Measurements from ENCODE around the gene SLC22A1. TPM values are rescaled to one million over a fixed set of nuclear protein-coding genes. Genes with fewer than 3 reads are reported as not detected.
A peak's percentile ranks its signal among the peaks of the same experiment; 100 is the strongest.

The SLC22A1 gene
- total and polyA plus RNA-seq, 2 of the 13 experiments (the other 11 are each of a cell fraction or from before 2014, with no cell fraction given): 0.80 to 0.87 TPM

- TF ChIP-seq, protein P1, sequence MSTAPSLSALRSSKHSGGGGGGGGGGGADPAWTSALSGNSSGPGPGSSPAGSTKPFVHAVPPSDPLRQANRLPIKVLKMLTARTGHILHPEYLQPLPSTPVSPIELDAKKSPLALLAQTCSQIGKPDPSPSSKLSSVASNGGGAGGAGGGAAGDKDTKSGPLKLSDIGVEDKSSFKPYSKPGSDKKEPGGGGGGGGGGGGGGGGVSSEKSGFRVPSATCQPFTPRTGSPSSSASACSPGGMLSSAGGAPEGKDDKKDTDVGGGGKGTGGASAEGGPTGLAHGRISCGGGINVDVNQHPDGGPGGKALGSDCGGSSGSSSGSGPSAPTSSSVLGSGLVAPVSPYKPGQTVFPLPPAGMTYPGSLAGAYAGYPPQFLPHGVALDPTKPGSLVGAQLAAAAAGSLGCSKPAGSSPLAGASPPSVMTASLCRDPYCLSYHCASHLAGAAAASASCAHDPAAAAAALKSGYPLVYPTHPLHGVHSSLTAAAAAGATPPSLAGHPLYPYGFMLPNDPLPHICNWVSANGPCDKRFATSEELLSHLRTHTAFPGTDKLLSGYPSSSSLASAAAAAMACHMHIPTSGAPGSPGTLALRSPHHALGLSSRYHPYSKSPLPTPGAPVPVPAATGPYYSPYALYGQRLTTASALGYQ (CRISPR knock-in tag; IDR thresholded peaks at IDR 0.05): no peak
- TF ChIP-seq SNAPC5 (CRISPR knock-in tag; IDR thresholded peaks at IDR 0.05; ENCODE audit: borderline replicate concordance) (no peak), PRDM4 (CRISPR knock-in tag; IDR thresholded peaks at IDR 0.05; ENCODE audit: borderline replicate concordance) (no peak), ZNF766 (CRISPR knock-in tag; IDR thresholded peaks at IDR 0.05; ENCODE audit: borderline replicate concordance) (no peak), ZNF180 (CRISPR knock-in tag; IDR thresholded peaks at IDR 0.05; ENCODE audit: borderline replicate concordance, low read depth) (no peak), ZNF607 (CRISPR knock-in tag; IDR thresholded peaks at IDR 0.05; ENCODE audit: borderline replicate concordance) (no peak), HOMEZ (CRISPR knock-in tag; IDR thresholded peaks at IDR 0.05; ENCODE audit: low read depth) (no peak), FOXK1 (CRISPR knock-in tag; IDR thresholded peaks at IDR 0.05; ENCODE audit: borderline replicate concordance, low read depth) (peak; percentile 62; the same call in 1 of the 2 replicates), GATAD2A (CRISPR knock-in tag; IDR thresholded peaks at IDR 0.05) (peak; percentile 55; the same call in 1 of the 2 replicates), PITX1 (CRISPR knock-in tag; IDR thresholded peaks at IDR 0.05) (peak; percentile 53; the same call in 1 of the 2 replicates), NFYC (CRISPR knock-in tag; IDR thresholded peaks at IDR 0.05) (no peak), NFATC3 (CRISPR knock-in tag; IDR thresholded peaks at IDR 0.05) (no peak), REL (CRISPR knock-in tag; conservative IDR thresholded peaks at IDR 0.05) (no peak), MBD4 (IDR thresholded peaks at IDR 0.05; ENCODE audit: borderline replicate concordance, low read length) (no peak), ZNF274 (CRISPR knock-in tag; IDR thresholded peaks at IDR 0.05) (no peak), JUN (CRISPR knock-in tag; IDR thresholded peaks at IDR 0.05) (no peak), CBX1 (IDR thresholded peaks at IDR 0.05; ENCODE audit: low read depth) (no peak)
- TF ChIP-seq, protein P2, sequence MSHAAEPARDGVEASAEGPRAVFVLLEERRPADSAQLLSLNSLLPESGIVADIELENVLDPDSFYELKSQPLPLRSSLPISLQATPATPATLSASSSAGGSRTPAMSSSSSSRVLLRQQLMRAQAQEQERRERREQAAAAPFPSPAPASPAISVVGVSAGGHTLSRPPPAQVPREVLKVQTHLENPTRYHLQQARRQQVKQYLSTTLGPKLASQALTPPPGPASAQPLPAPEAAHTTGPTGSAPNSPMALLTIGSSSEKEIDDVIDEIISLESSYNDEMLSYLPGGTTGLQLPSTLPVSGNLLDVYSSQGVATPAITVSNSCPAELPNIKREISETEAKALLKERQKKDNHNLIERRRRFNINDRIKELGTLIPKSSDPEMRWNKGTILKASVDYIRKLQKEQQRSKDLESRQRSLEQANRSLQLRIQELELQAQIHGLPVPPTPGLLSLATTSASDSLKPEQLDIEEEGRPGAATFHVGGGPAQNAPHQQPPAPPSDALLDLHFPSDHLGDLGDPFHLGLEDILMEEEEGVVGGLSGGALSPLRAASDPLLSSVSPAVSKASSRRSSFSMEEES (CRISPR knock-in tag; IDR thresholded peaks at IDR 0.05): no peak; the same call in 1 of the 2 replicates
- TF ChIP-seq, protein P3, sequence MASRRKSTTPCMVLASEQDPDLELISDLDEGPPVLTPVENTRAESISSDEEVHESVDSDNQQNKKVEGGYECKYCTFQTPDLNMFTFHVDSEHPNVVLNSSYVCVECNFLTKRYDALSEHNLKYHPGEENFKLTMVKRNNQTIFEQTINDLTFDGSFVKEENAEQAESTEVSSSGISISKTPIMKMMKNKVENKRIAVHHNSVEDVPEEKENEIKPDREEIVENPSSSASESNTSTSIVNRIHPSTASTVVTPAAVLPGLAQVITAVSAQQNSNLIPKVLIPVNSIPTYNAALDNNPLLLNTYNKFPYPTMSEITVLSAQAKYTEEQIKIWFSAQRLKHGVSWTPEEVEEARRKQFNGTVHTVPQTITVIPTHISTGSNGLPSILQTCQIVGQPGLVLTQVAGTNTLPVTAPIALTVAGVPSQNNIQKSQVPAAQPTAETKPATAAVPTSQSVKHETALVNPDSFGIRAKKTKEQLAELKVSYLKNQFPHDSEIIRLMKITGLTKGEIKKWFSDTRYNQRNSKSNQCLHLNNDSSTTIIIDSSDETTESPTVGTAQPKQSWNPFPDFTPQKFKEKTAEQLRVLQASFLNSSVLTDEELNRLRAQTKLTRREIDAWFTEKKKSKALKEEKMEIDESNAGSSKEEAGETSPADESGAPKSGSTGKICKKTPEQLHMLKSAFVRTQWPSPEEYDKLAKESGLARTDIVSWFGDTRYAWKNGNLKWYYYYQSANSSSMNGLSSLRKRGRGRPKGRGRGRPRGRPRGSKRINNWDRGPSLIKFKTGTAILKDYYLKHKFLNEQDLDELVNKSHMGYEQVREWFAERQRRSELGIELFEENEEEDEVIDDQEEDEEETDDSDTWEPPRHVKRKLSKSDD (CRISPR knock-in tag; IDR thresholded peaks at IDR 0.05; ENCODE audit: low read depth): no peak
Measured at GRCh38 chr6:160137989-160138835, 16.6 kb downstream of the SLC22A1 start (continued).

All from HepG2 (cell line).